SK-N-SH (cell line): ENCODE data around the gene PBX3. TPM values are rescaled to one million over a fixed set of nuclear protein-coding genes. Genes with fewer than 3 reads are reported as not detected.
"Not testable (repeated sequence)": the region's sequence is repeated elsewhere in the genome, so short reads cannot be mapped to it uniquely, and the experiment has no call there.

Experiments used
- CTCF ChIA-PET: fragments of 300-600, 350-600 bp; formaldehyde crosslinking; extraction: SDS; loops from one replicate; lab custom pipeline; 2021; lab: Yijun Ruan, JAX
- POLR2A ChIA-PET: fragments of 350-600 bp; sonication (Branson Sonifier 250); formaldehyde crosslinking; extraction: SDS; loops from one replicate; lab custom pipeline; 2020; ENCODE audit warnings: antibody characterized with exemption, inconsistent platforms; lab: Yijun Ruan, JAX
- DNase-seq: peaks from one replicate; pipeline ENCODE4 v3.0.0; 2012
- H2AFZ ChIP-seq: fragments of 200-600 bp; sonication (generic); 2 replicates; pipeline ENCODE4 v1.8.1; 2016; ENCODE audit warnings: antibody characterized with exemption, mild to moderate bottlenecking, low read depth
- H3F3A ChIP-seq: fragments of 200-600 bp; sonication (generic); replicated peaks from 2 replicates; pipeline ENCODE3; 2016; ENCODE audit warnings: antibody characterized with exemption, mild to moderate bottlenecking; ENCODE audit not compliant: insufficient read depth
- H3K27ac ChIP-seq, 2 experiments: fragments of 200-500 bp in 1 of 2; fragments of 200-600 bp in 1 of 2; sonication (Bioruptor generic) in 1 of 2; sonication (generic), shearing (Covaris generic) in 1 of 2; 2 replicates each; pipeline versions ENCODE4 v1.5.1 to v1.6.1; 2014 to 2016; ENCODE audit warnings: low read depth in 2 of 2, inconsistent platforms in 1 of 2, low read length in 1 of 2, mild to moderate bottlenecking in 1 of 2, mixed read lengths in 1 of 2
- H3K27me3 ChIP-seq: fragments of 200-600 bp; sonication (generic), shearing (Covaris generic); 2 replicates; pipeline ENCODE4 v1.6.1; 2016; ENCODE audit warnings: mixed run types; ENCODE audit not compliant: insufficient read depth
- H3K36me3 ChIP-seq, 2 experiments: fragments of 200-500 bp in 1 of 2; fragments of 200-600 bp in 1 of 2; sonication (Bioruptor generic) in 1 of 2; sonication (generic) in 1 of 2; replicated peaks in 1 of 2; 2 replicates each; pipeline versions ENCODE3 to v1.5.1; 2014 to 2016; ENCODE audit warnings: low read length in 1 of 2, mild to moderate bottlenecking in 1 of 2; ENCODE audit not compliant: insufficient read depth in 2 of 2, control insufficient read depth in 1 of 2
- H3K4me1 ChIP-seq, 2 experiments: fragments of 200-500 bp in 1 of 2; fragments of 200-600 bp in 1 of 2; sonication (Bioruptor generic) in 1 of 2; sonication (generic), shearing (Covaris generic) in 1 of 2; 2 replicates each; pipeline versions ENCODE4 v1.5.1 to v1.6.1; 2014 to 2016; ENCODE audit warnings: low read depth in 1 of 2, low read length in 1 of 2, mixed run types in 1 of 2; ENCODE audit not compliant: insufficient read depth in 2 of 2, control insufficient read depth in 1 of 2
- H3K4me2 ChIP-seq: fragments of 200-600 bp; sonication (generic), shearing (Covaris generic); 2 replicates; pipeline ENCODE4 v1.6.1; 2017; ENCODE audit warnings: mixed run types
- H3K4me3 ChIP-seq, 2 experiments: fragments of 200-500 bp in 1 of 2; fragments of 200-600 bp in 1 of 2; sonication (Bioruptor generic) in 1 of 2; sonication (generic), shearing (Covaris generic) in 1 of 2; 2 replicates each; pipeline versions ENCODE4 v1.5.1 to v1.8.1; 2014 to 2016; ENCODE audit warnings: low read depth in 2 of 2, inconsistent platforms in 1 of 2, low read length in 1 of 2, mild to moderate bottlenecking in 1 of 2, mixed read lengths in 1 of 2, moderate library complexity in 1 of 2
- H3K79me2 ChIP-seq: fragments of 200-600 bp; sonication (generic); 2 replicates; pipeline ENCODE4 v1.8.1; 2017; ENCODE audit warnings: mild to moderate bottlenecking; ENCODE audit not compliant: insufficient read depth
- H3K9ac ChIP-seq: fragments of 200-600 bp; sonication (generic); 2 replicates; pipeline ENCODE4 v1.6.1; 2017; ENCODE audit warnings: mixed run types
- H3K9me2 ChIP-seq: fragments of 200-600 bp; sonication (generic); 2 replicates; pipeline ENCODE4 v1.6.1; 2017; ENCODE audit warnings: mixed run types
- H3K9me3 ChIP-seq: fragments of 200-600 bp; sonication (generic); 2 replicates; pipeline ENCODE4 v1.6.1; 2017; ENCODE audit warnings: mixed run types, mild to moderate bottlenecking, moderate library complexity
- H4K20me1 ChIP-seq: fragments of 200-600 bp; sonication (generic); 2 replicates; pipeline ENCODE4 v1.6.1; 2017; ENCODE audit warnings: mild to moderate bottlenecking, mixed run types; ENCODE audit not compliant: insufficient read depth
- EZH2phosphoT487 ChIP-seq: fragments of 200-600 bp; sonication (generic); IDR thresholded peaks from 2 replicates; pipeline ENCODE4 v1.6.1; 2017; ENCODE audit warnings: low read depth, mixed run types, mild to moderate bottlenecking, antibody characterized with exemption, moderate library complexity, borderline replicate concordance
- GATA2 ChIP-seq: sonication (generic); formaldehyde crosslinking; IDR thresholded peaks from 2 replicates; pipeline ENCODE4 v1.5.0; 2020; ENCODE audit warnings: mild to moderate bottlenecking, missing genetic modification reagents
- MXI1 ChIP-seq: IDR thresholded peaks from 2 replicates; pipeline ENCODE4 v1.6.1; 2012; ENCODE audit warnings: mild to moderate bottlenecking, low read depth, low read length, improper control_type of control experiment
- TCF12 ChIP-seq: IDR thresholded peaks from 2 replicates; pipeline ENCODE4 v1.4.0; 2012
- WGBS: methylation state at CpG from one replicate; pipeline ENCODE4 v1.1.6; 2017; ENCODE audit warnings: low lambda C conversion rate; 5-methylcytosine and 5-hydroxymethylcytosine counted together
- polyA plus RNA-seq, 3 experiments: library from polyadenylated mRNA; depleted of rRNA; stranded (reverse); fragments of >200 nt; gene quantifications; 2 replicates each; pipeline ENCODE4 v1.2.3, GENCODE V29; 2012
- TF ChIP-seq, protein P1 (sequence below): fragments of 200-600 bp; sonication (generic); IDR thresholded peaks from 2 replicates; pipeline ENCODE4 v1.6.1; 2017; ENCODE audit warnings: antibody characterized with exemption, mild to moderate bottlenecking, moderate library complexity
- TF ChIP-seq, protein P2 (sequence below): IDR thresholded peaks from 2 replicates; pipeline ENCODE4; 2012
- TF ChIP-seq, protein P3 (sequence below): IDR thresholded peaks from 2 replicates; pipeline ENCODE4 v1.4.0; 2012; ENCODE audit warnings: low read depth

Gene PBX3
- polyA plus RNA-seq, 1 of the 3 experiments (the other 2 are of a cell fraction), result 73.0 TPM

GRCh38 chr9:125774106-125774505 lies 26.9 kb downstream of the PBX3 start:
- Histone ChIP-seq H3K9ac (no peak overlapping the region), H4K20me1 (peaks cover 90% of the 10 kb centered on the region), H3K9me3 (no peaks in the 10 kb centered on the region), H3K27ac (no peak overlapping the region), H3K9me2 (no peaks in the 10 kb centered on the region), H3K79me2 (peaks cover 95% of the 10 kb centered on the region), H3F3A (peaks cover 13% of the 10 kb centered on the region), H3K4me1 (peaks cover 0 to 7% of the 10 kb centered on the region in 2 experiments; a peak in 2 of 4 replicates), H3K36me3 (peaks cover 27 to 57% of the 10 kb centered on the region in 2 experiments), H2AFZ (no peak overlapping the region), H3K4me2 (no peak overlapping the region), H3K27me3 (no peaks in the 10 kb centered on the region), H3K4me3 (no peak overlapping the region)
- no peak for DNase-seq
- no peak for TF ChIP-seq EZH2phosphoT487
- TF ChIP-seq TCF12, result no peak
- no peak for TF ChIP-seq GATA2 (CRISPR knock-in tag)
- TF ChIP-seq, protein P1, sequence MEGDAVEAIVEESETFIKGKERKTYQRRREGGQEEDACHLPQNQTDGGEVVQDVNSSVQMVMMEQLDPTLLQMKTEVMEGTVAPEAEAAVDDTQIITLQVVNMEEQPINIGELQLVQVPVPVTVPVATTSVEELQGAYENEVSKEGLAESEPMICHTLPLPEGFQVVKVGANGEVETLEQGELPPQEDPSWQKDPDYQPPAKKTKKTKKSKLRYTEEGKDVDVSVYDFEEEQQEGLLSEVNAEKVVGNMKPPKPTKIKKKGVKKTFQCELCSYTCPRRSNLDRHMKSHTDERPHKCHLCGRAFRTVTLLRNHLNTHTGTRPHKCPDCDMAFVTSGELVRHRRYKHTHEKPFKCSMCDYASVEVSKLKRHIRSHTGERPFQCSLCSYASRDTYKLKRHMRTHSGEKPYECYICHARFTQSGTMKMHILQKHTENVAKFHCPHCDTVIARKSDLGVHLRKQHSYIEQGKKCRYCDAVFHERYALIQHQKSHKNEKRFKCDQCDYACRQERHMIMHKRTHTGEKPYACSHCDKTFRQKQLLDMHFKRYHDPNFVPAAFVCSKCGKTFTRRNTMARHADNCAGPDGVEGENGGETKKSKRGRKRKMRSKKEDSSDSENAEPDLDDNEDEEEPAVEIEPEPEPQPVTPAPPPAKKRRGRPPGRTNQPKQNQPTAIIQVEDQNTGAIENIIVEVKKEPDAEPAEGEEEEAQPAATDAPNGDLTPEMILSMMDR, result no peak
- TF ChIP-seq MXI1, result no peak
- TF ChIP-seq, protein P2, sequence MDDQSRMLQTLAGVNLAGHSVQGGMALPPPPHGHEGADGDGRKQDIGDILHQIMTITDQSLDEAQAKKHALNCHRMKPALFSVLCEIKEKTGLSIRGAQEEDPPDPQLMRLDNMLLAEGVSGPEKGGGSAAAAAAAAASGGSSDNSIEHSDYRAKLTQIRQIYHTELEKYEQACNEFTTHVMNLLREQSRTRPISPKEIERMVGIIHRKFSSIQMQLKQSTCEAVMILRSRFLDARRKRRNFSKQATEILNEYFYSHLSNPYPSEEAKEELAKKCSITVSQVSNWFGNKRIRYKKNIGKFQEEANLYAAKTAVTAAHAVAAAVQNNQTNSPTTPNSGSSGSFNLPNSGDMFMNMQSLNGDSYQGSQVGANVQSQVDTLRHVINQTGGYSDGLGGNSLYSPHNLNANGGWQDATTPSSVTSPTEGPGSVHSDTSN, result no peak
- TF ChIP-seq, protein P3, sequence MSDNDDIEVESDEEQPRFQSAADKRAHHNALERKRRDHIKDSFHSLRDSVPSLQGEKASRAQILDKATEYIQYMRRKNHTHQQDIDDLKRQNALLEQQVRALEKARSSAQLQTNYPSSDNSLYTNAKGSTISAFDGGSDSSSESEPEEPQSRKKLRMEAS, result no peak
- 95% methylated on average over 4 of the region's 4 CpGs for WGBS
- ChIA-PET CTCF (no interaction called here), POLR2A (interaction anchor here (0.8 kb wide), 1 partner anchor 376 kb away, joined by 3 read pairs; no protein-coding TSS in a partner anchor)

GRCh38 chr9:125776789-125777188 lies 29.6 kb downstream of the PBX3 start:
- WGBS, result 90% methylated on average over 4 of the region's 4 CpGs
- H3K9me3 ChIP-seq, H3K4me1 ChIP-seq, H3K27me3 ChIP-seq, H3K9ac ChIP-seq, DNase-seq, H3K27ac ChIP-seq, H3K4me3 ChIP-seq, H3K4me2 ChIP-seq, POLR2A ChIA-PET, H3K9me2 ChIP-seq, H2AFZ ChIP-seq: not testable (repeated sequence)
- peaks cover 67% of the 10 kb centered on the region for H4K20me1 ChIP-seq
- H3K36me3 ChIP-seq, result peaks cover 14 to 44% of the 10 kb centered on the region in 2 experiments
- peaks cover 16% of the 10 kb centered on the region for H3F3A ChIP-seq
- peaks cover 81% of the 10 kb centered on the region for H3K79me2 ChIP-seq
- CTCF ChIA-PET, result interaction anchor here (1.5 kb wide), 1 partner anchor 8 kb away, joined by 3 read pairs; no protein-coding TSS in a partner anchor

DNA sequence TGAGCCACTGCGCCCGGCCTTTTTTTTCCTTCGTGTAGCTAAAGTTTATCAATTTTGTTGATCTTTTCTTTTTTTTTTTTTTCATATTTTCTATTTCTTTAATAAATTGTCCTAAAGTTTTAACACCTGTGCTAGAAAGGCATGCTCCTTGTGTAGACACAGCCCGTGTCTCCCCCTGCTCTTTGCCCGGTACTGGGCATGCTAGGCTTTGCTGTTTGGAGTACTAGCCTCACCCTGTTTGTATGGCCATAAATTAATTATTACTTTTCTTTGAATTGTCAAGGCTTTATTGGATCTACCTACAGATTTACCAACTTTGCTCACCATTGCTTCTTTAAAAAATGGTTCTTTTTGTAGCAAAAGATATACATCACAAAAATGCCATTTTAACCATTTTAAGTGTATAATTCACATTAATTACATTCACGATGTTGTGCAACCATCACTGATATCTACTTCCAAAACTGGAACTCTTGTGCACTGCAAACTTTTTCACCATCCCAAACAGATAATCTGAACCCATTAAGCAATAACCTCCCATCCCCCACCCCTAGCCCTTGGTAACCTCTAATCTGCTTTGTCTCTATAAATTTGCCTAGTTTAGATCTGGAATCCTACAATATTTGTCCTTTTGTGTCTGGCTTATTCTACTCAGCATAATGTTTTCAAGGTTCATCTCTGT lies 31.5 kb downstream of the PBX3 start:
- Histone ChIP-seq H3K79me2 (peaks cover 81% of the 10 kb centered on the region), H3F3A (peaks cover 21% of the 10 kb centered on the region), H3K36me3 (peaks cover 6 to 47% of the 10 kb centered on the region in 2 experiments), H4K20me1 (peaks cover 63% of the 10 kb centered on the region)
- H3K9ac ChIP-seq, H3K9me3 ChIP-seq, H3K4me3 ChIP-seq, H3K4me1 ChIP-seq, H3K9me2 ChIP-seq, H3K27ac ChIP-seq, DNase-seq, CTCF ChIA-PET, H3K4me2 ChIP-seq, H3K27me3 ChIP-seq, H2AFZ ChIP-seq: not testable (repeated sequence)
- WGBS, result 96% methylated on average over 5 of the region's 6 CpGs
- POLR2A ChIA-PET, result interaction anchor here (0.7 kb wide), 1 partner anchor 9 kb away, joined by 3 read pairs; no protein-coding TSS in a partner anchor

GRCh38 chr9:125779220-125779565 lies 32.0 kb downstream of the PBX3 start:
- H3K4me2 ChIP-seq, H3K27ac ChIP-seq, H3K9ac ChIP-seq, H3K4me1 ChIP-seq, H3K4me3 ChIP-seq, POLR2A ChIA-PET, DNase-seq, H3K27me3 ChIP-seq, H3K9me3 ChIP-seq, CTCF ChIA-PET, H3K9me2 ChIP-seq, H2AFZ ChIP-seq: not testable (repeated sequence)
- Histone ChIP-seq H3F3A (peaks cover 21% of the 10 kb centered on the region), H3K36me3 (peaks cover 5 to 47% of the 10 kb centered on the region in 2 experiments), H3K79me2 (peaks cover 81% of the 10 kb centered on the region), H4K20me1 (peaks cover 63% of the 10 kb centered on the region)
- 83% methylated on average over 1 of the region's 5 CpGs for WGBS
